ENCODE measurements around the gene CHL1. TPM values are rescaled to one million over a fixed set of nuclear protein-coding genes. Genes with fewer than 3 reads are reported as not detected.

The CHL1 gene
- total RNA-seq, 4 donors from 2014 or later = 10.4 to 41.5 (median 25.4) TPM

DNA sequence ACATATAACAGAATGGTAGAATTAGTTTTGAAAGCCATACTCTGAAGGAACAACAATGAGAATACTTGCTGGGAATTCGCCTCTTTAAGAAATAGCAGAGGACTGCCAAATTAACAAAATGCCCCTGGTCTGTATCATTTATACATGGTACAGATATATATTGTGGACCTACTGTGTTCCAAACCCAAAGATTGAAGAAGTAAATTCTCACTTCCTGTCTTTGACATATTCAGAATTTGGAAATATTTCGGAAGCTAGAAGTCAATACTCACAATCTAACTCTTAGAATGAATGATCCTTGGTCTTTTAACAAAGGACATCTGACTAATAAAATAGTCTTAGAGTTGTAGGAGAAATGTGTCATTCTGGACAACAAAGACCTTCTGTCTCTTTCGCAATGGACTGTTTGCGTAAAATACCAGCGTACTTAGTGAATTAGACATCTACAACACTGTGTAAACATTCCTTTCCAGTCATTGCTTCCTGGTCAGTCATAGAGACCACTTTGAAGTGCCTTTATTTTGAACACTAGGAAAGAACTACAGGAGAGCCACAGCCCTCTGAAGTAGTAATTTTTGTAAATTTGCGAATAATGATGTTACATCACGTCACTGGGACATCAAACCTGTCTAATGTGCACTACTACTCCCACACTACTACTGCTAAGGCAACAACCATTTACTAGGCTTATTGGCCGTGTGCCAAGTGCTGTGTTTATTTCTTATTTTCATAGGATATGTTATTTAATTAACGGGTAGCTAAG, 68.0 kb downstream of the CHL1 start:
- WGBS, 2 donors (ENCODE audit: low coverage in 1 of 2) = 56 to 62% methylated on average over 9 of the region's 9 CpGs
- DNase-seq = no peak
- H3K4me3 ChIP-seq = no peak overlapping the region
- intact Hi-C loops (cut with DNase I; ENCODE audit: low total_unique reads) = no loop called here
- H3K4me1 ChIP-seq = no peaks in the 10 kb centered on the region
- peak overlapping the region in 1 of 4 donors; percentile 12 for H3K27ac ChIP-seq
- no peaks in the 10 kb centered on the region for H3K9me3 ChIP-seq
- no peak for TF ChIP-seq EP300 (IDR thresholded peaks at IDR 0.05; ENCODE audit: low read depth)
- no peak for TF ChIP-seq POLR2AphosphoS5 (IDR thresholded peaks at IDR 0.05)
- TF ChIP-seq POLR2A (IDR thresholded peaks at IDR 0.05) = no peak
- TF ChIP-seq, protein P1, sequence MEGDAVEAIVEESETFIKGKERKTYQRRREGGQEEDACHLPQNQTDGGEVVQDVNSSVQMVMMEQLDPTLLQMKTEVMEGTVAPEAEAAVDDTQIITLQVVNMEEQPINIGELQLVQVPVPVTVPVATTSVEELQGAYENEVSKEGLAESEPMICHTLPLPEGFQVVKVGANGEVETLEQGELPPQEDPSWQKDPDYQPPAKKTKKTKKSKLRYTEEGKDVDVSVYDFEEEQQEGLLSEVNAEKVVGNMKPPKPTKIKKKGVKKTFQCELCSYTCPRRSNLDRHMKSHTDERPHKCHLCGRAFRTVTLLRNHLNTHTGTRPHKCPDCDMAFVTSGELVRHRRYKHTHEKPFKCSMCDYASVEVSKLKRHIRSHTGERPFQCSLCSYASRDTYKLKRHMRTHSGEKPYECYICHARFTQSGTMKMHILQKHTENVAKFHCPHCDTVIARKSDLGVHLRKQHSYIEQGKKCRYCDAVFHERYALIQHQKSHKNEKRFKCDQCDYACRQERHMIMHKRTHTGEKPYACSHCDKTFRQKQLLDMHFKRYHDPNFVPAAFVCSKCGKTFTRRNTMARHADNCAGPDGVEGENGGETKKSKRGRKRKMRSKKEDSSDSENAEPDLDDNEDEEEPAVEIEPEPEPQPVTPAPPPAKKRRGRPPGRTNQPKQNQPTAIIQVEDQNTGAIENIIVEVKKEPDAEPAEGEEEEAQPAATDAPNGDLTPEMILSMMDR (IDR thresholded peaks at IDR 0.05) = no peak
- H3K27me3 ChIP-seq = no peaks in the 10 kb centered on the region
- in situ Hi-C loops (cut with MboI; ENCODE audit: low pct_ligation_motif_present in 1 of 4, low pct_unique_long_range_greater_than_20kb in 1 of 4, low sequenced_read_pairs in 3 of 4) = no loop called here
- H3K36me3 ChIP-seq = no peaks in the 10 kb centered on the region

DNA sequence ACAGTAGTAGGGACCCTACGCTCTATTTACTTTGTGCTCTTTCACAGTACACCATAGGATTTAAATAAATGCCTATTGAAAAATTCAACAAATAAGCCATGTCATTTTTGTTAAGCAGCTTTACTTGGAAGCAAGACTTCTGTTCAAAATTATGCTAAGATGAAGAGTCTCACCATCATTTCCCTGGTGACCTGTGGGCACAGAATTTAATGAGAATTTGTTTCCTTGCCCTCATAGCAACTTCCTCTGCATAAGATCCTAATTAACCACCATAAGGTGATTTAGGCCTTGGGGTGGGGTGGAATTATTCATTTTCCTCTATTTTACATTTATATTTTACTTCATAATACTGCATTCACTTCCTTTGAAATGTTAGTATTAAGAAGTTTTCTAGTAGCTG, 70.5 kb downstream of the CHL1 start:
- TF ChIP-seq EP300 (IDR thresholded peaks at IDR 0.05; ENCODE audit: low read depth) (no peak), POLR2AphosphoS5 (IDR thresholded peaks at IDR 0.05) (no peak), POLR2A (IDR thresholded peaks at IDR 0.05) (no peak)
- TF ChIP-seq, protein P1 (IDR thresholded peaks at IDR 0.05) = no peak
- H3K9me3 ChIP-seq = no peaks in the 10 kb centered on the region
- no peak overlapping the region for H3K4me3 ChIP-seq
- 97 to 100% methylated on average over 1 of the region's 1 CpG for WGBS, 2 donors (ENCODE audit: low coverage in 1 of 2)
- in situ Hi-C loops (cut with MboI; ENCODE audit: low pct_ligation_motif_present in 1 of 4, low pct_unique_long_range_greater_than_20kb in 1 of 4, low sequenced_read_pairs in 3 of 4) (no loop called here), intact Hi-C loops (cut with DNase I; ENCODE audit: low total_unique reads) (no loop called here)
- DNase-seq = no peak
- no peaks in the 10 kb centered on the region for H3K4me1 ChIP-seq
- no peak overlapping the region for H3K27ac ChIP-seq
- H3K27me3 ChIP-seq = no peaks in the 10 kb centered on the region
- H3K36me3 ChIP-seq = no peaks in the 10 kb centered on the region

DNA sequence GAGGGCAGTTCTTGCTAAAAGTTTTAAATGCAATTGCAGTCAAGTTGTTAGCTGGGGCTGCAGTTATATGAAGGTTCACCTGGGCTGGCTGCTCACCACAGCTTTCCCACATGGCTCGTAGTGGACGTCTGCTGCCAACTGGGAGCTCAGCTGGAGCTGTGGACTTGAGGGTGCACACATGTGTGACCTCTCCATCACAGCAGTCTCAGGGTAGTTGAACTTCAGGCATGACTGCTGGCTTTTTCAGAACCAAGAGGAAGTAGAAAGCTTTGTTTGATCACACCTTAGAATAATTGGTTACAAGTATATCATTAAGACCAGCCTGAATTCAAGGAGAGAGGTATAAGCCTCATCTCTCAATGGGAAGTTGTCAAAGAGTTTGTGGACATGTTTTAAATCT, 74.1 kb downstream of the CHL1 start:
- Histone ChIP-seq H3K27ac (no peak overlapping the region), H3K36me3 (no peaks in the 10 kb centered on the region), H3K9me3 (no peaks in the 10 kb centered on the region), H3K27me3 (no peaks in the 10 kb centered on the region), H3K4me1 (no peaks in the 10 kb centered on the region), H3K4me3 (no peak overlapping the region)
- 65% methylated on average over 2 of the region's 2 CpGs; no CpG with 5 or more reads in 1 of the 2 donors for WGBS, 2 donors (ENCODE audit: low coverage in 1 of 2)
- intact Hi-C loops (cut with DNase I; ENCODE audit: low total_unique reads) = no loop called here
- TF ChIP-seq, protein P1 (IDR thresholded peaks at IDR 0.05) = no peak
- TF ChIP-seq POLR2A (IDR thresholded peaks at IDR 0.05) = no peak
- no peak for TF ChIP-seq POLR2AphosphoS5 (IDR thresholded peaks at IDR 0.05)
- TF ChIP-seq EP300 (IDR thresholded peaks at IDR 0.05; ENCODE audit: low read depth) = no peak
- DNase-seq = no peak
- in situ Hi-C loops (cut with MboI; ENCODE audit: low pct_ligation_motif_present in 1 of 4, low pct_unique_long_range_greater_than_20kb in 1 of 4, low sequenced_read_pairs in 3 of 4) = no loop called here

DNA sequence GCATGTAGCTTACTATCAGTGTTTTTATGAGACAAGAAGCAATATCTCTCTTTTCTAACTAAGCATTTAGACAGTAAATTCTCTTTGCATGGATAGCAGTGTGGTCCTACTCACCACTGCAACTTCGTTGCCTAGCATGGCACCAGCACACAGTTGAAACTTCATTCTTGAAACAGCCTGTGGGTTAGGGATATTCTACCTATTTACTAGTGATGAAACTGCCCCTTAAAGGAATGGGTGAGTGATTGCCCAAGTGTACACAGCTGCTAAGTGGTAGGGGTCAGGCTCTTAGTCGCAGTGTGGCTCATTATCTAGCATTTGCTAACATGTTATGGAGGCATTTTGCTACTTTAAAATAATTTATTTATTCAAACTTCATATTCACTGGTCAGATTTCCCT, 78.4 kb downstream of the CHL1 start:
- Histone ChIP-seq H3K4me1 (no peaks in the 10 kb centered on the region), H3K4me3 (no peak overlapping the region), H3K27me3 (no peaks in the 10 kb centered on the region), H3K27ac (no peak overlapping the region), H3K9me3 (no peaks in the 10 kb centered on the region), H3K36me3 (no peaks in the 10 kb centered on the region)
- WGBS, 2 donors (ENCODE audit: low coverage in 1 of 2) = 68 to 78% methylated on average over 2 of the region's 2 CpGs
- intact Hi-C loops (cut with DNase I; ENCODE audit: low total_unique reads) (no loop called here), in situ Hi-C loops (cut with MboI; ENCODE audit: low pct_ligation_motif_present in 1 of 4, low pct_unique_long_range_greater_than_20kb in 1 of 4, low sequenced_read_pairs in 3 of 4) (no loop called here)
- TF ChIP-seq, protein P1 (IDR thresholded peaks at IDR 0.05) = no peak
- no peak for TF ChIP-seq EP300 (IDR thresholded peaks at IDR 0.05; ENCODE audit: low read depth)
- no peak for TF ChIP-seq POLR2AphosphoS5 (IDR thresholded peaks at IDR 0.05)
- TF ChIP-seq POLR2A (IDR thresholded peaks at IDR 0.05) = no peak
- DNase-seq = no peak

Data from transverse colon (tissue), 4 donors.